ENCODE results near the gene MTFR1L. TPM values are rescaled to one million over a fixed set of nuclear protein-coding genes. Genes with fewer than 3 reads are reported as not detected.
A peak's percentile ranks its signal among the peaks of the same experiment; 100 is the strongest.

The MTFR1L gene
- total and polyA plus RNA-seq, 2 donors (not counting 1 experiment from before 2014, with no cell fraction given), result 38.3 to 56.0 TPM

GRCh38 chr1:25794325-25794724 is 25.4 kb upstream of the MTFR1L start:
- Histone ChIP-seq H3K27ac (ENCODE audit: insufficient read depth, low read length) (no peak overlapping the region), H3K4me1 (ENCODE audit: control insufficient read depth, extremely low read depth, insufficient read depth, low read length) (no peaks in the 10 kb centered on the region), H4K20me1 (ENCODE audit: control insufficient read depth, extremely low read depth, insufficient read depth, low read length) (no peaks in the 10 kb centered on the region), H3K27me3 (ENCODE audit: control insufficient read depth, insufficient read depth, low read length) (no peaks in the 10 kb centered on the region), H3K9ac (ENCODE audit: insufficient read depth, low read length) (no peak overlapping the region), H3K36me3 (ENCODE audit: control insufficient read depth, insufficient read depth, low read length) (no peaks in the 10 kb centered on the region), H3K9me3 (ENCODE audit: control insufficient read depth, insufficient read depth, low read depth, low read length) (no peaks in the 10 kb centered on the region), H3K4me3 (replicated peaks in 1 of 4; ENCODE audit: control extremely low read depth in 1 of 4, insufficient read depth in 1 of 4, low read depth in 3 of 4, low read length in 4 of 4) (no peak overlapping the region), H3K4me2 (ENCODE audit: extremely low read depth, insufficient read depth, low read length) (no peak overlapping the region), H3K79me2 (ENCODE audit: control insufficient read depth, insufficient read depth, low read length) (no peaks in the 10 kb centered on the region), H2AFZ (ENCODE audit: low read length) (no peak overlapping the region)
- DNase-seq (ENCODE audit: low read depth in 2 of 2), result peak in 1 of 2 donors; percentile 62
- TF ChIP-seq CTCF (conservative IDR thresholded peaks at IDR 0.05 in 1 of 2, IDR thresholded peaks at IDR 0.05 in 1 of 2; ENCODE audit: low read depth in 1 of 2, low read length in 2 of 2), result no peak
- no peak for TF ChIP-seq EZH2 (IDR thresholded peaks at IDR 0.05; ENCODE audit: low read length, missing control alignments)

- no peaks in the 10 kb centered on the region for H3K36me3 ChIP-seq (ENCODE audit: control insufficient read depth, insufficient read depth, low read length)
- H3K9me3 ChIP-seq (ENCODE audit: control insufficient read depth, insufficient read depth, low read depth, low read length), result no peaks in the 10 kb centered on the region
- no peak overlapping the region for H3K27ac ChIP-seq (ENCODE audit: insufficient read depth, low read length)
- no peak overlapping the region for H3K9ac ChIP-seq (ENCODE audit: insufficient read depth, low read length)
- H4K20me1 ChIP-seq (ENCODE audit: control insufficient read depth, extremely low read depth, insufficient read depth, low read length), result no peaks in the 10 kb centered on the region
- no peaks in the 10 kb centered on the region for H3K79me2 ChIP-seq (ENCODE audit: control insufficient read depth, insufficient read depth, low read length)
- H3K4me2 ChIP-seq (ENCODE audit: extremely low read depth, insufficient read depth, low read length), result no peak overlapping the region
- H3K27me3 ChIP-seq (ENCODE audit: control insufficient read depth, insufficient read depth, low read length), result no peaks in the 10 kb centered on the region
- no peak for DNase-seq (ENCODE audit: low read depth in 2 of 2)
- H2AFZ ChIP-seq (ENCODE audit: low read length), result no peak overlapping the region
- no peak overlapping the region for H3K4me3 ChIP-seq (replicated peaks in 1 of 4; ENCODE audit: control extremely low read depth in 1 of 4, insufficient read depth in 1 of 4, low read depth in 3 of 4, low read length in 4 of 4)
- H3K4me1 ChIP-seq (ENCODE audit: control insufficient read depth, extremely low read depth, insufficient read depth, low read length), result peaks cover 3% of the 10 kb centered on the region
- TF ChIP-seq CTCF (conservative IDR thresholded peaks at IDR 0.05 in 1 of 2, IDR thresholded peaks at IDR 0.05 in 1 of 2; ENCODE audit: low read depth in 1 of 2, low read length in 2 of 2), result no peak
- TF ChIP-seq EZH2 (IDR thresholded peaks at IDR 0.05; ENCODE audit: low read length, missing control alignments), result no peak
Observed at GRCh38 chr1:25795211-25795610, 24.5 kb upstream of the MTFR1L start.

- H3K27me3 ChIP-seq (ENCODE audit: control insufficient read depth, insufficient read depth, low read length), result no peaks in the 10 kb centered on the region
- H3K9me3 ChIP-seq (ENCODE audit: control insufficient read depth, insufficient read depth, low read depth, low read length), result no peaks in the 10 kb centered on the region
- peaks cover 4% of the 10 kb centered on the region for H3K79me2 ChIP-seq (ENCODE audit: control insufficient read depth, insufficient read depth, low read length)
- H3K27ac ChIP-seq (ENCODE audit: insufficient read depth, low read length), result no peak overlapping the region
- no peak for TF ChIP-seq CTCF (conservative IDR thresholded peaks at IDR 0.05 in 1 of 2, IDR thresholded peaks at IDR 0.05 in 1 of 2; ENCODE audit: low read depth in 1 of 2, low read length in 2 of 2)
- TF ChIP-seq EZH2 (IDR thresholded peaks at IDR 0.05; ENCODE audit: low read length, missing control alignments), result no peak
- no peak for DNase-seq (ENCODE audit: low read depth in 2 of 2)
- H3K9ac ChIP-seq (ENCODE audit: insufficient read depth, low read length), result no peak overlapping the region
- H3K36me3 ChIP-seq (ENCODE audit: control insufficient read depth, insufficient read depth, low read length), result no peaks in the 10 kb centered on the region
- H3K4me3 ChIP-seq (replicated peaks in 1 of 4; ENCODE audit: control extremely low read depth in 1 of 4, insufficient read depth in 1 of 4, low read depth in 3 of 4, low read length in 4 of 4), result no peak overlapping the region
- no peak overlapping the region for H2AFZ ChIP-seq (ENCODE audit: low read length)
- peaks cover 7% of the 10 kb centered on the region for H3K4me1 ChIP-seq (ENCODE audit: control insufficient read depth, extremely low read depth, insufficient read depth, low read length)
- no peaks in the 10 kb centered on the region for H4K20me1 ChIP-seq (ENCODE audit: control insufficient read depth, extremely low read depth, insufficient read depth, low read length)
- no peak overlapping the region for H3K4me2 ChIP-seq (ENCODE audit: extremely low read depth, insufficient read depth, low read length)
Observed at GRCh38 chr1:25795946-25796810, 23.6 kb upstream of the MTFR1L start.
